Measurements from ENCODE around the gene GGTA1. TPM values are rescaled to one million over a fixed set of nuclear protein-coding genes. Genes with fewer than 3 reads are reported as not detected.

GGTA1 gene
- polyA plus RNA-seq, 1 of the 3 experiments (the other 2 are of a cell fraction) = 0.03 TPM

DNA sequence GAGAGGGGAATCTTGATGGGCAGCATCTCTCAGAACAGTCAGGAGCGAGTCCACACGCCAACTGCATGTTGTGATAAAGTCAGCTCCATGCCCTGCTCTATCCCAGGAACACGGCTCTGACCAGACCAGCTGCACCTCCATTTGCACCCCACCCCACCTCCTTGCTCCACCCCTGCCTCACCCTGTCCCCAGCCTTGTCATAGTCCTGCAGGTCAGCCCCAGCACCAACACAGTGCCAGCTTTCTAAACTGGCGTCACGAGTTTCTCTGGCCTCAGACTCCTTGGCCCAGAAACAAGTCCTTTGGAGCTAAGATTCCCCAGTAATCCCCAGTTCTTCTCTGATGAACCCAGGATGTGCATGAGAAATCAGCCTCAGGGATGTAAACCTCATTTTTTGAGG is 23.5 kb downstream of the GGTA1 start:
- Histone ChIP-seq H4K20me1 (ENCODE audit: insufficient read depth) (no peaks in the 10 kb centered on the region), H2AFZ (ENCODE audit: low read depth) (no peak overlapping the region), H3F3A (replicated peaks; ENCODE audit: insufficient read depth) (no peaks in the 10 kb centered on the region), H3K9ac (no peak overlapping the region), H3K4me1 (ENCODE audit: control insufficient read depth in 1 of 2, insufficient read depth in 2 of 2, low read depth in 1 of 2, low read length in 1 of 2) (peaks cover 0 to 5% of the 10 kb centered on the region in 2 experiments; a peak in 1 of 4 replicates), H3K36me3 (replicated peaks in 1 of 2; ENCODE audit: control insufficient read depth in 1 of 2, insufficient read depth in 2 of 2, low read length in 1 of 2) (no peaks in the 10 kb centered on the region), H3K9me2 (no peaks in the 10 kb centered on the region), H3K79me2 (ENCODE audit: insufficient read depth) (no peaks in the 10 kb centered on the region), H3K27ac (ENCODE audit: low read depth in 2 of 2, low read length in 1 of 2) (no peak overlapping the region), H3K9me3 (no peaks in the 10 kb centered on the region), H3K27me3 (ENCODE audit: insufficient read depth) (peaks cover 6% of the 10 kb centered on the region), H3K4me2 (no peak overlapping the region), H3K4me3 (ENCODE audit: low read depth in 2 of 2, low read length in 1 of 2) (no peak overlapping the region)
- ChIA-PET POLR2A (no interaction called here), CTCF (interaction anchor here (1.0 to 1.8 kb wide), 4 partner anchors 13 to 157 kb away, joined by 3 to 5 read pairs (median 4); no protein-coding TSS in a partner anchor)
- TF ChIP-seq EP300 (IDR thresholded peaks at IDR 0.05; ENCODE audit: borderline replicate concordance in 1 of 2, low read depth in 1 of 2, low read length in 1 of 2) (no peak), RXRA (IDR thresholded peaks at IDR 0.05; ENCODE audit: borderline replicate concordance, low read depth) (no peak), MXI1 (IDR thresholded peaks at IDR 0.05; ENCODE audit: low read depth, low read length) (no peak), EZH2phosphoT487 (IDR thresholded peaks at IDR 0.05; ENCODE audit: borderline replicate concordance, low read depth) (no peak), POLR2AphosphoS5 (IDR thresholded peaks at IDR 0.05; ENCODE audit: low read depth, low read length) (no peak), PBX3 (IDR thresholded peaks at IDR 0.05) (no peak), RAD21 (IDR thresholded peaks at IDR 0.05; ENCODE audit: low read length) (no peak), NRF1 (IDR thresholded peaks at IDR 0.05; ENCODE audit: low read depth, low read length) (no peak), ZBTB33 (IDR thresholded peaks at IDR 0.05; ENCODE audit: borderline replicate concordance, low read depth) (no peak), REST (IDR thresholded peaks at IDR 0.05; ENCODE audit: low read depth, low read length) (no peak), FOXJ3 (CRISPR knock-in tag; IDR thresholded peaks at IDR 0.05) (no peak), RFX5 (IDR thresholded peaks at IDR 0.05; ENCODE audit: low read length) (no peak), RCOR1 (IDR thresholded peaks at IDR 0.05; ENCODE audit: low read length) (no peak)
- TF ChIP-seq, protein P1, sequence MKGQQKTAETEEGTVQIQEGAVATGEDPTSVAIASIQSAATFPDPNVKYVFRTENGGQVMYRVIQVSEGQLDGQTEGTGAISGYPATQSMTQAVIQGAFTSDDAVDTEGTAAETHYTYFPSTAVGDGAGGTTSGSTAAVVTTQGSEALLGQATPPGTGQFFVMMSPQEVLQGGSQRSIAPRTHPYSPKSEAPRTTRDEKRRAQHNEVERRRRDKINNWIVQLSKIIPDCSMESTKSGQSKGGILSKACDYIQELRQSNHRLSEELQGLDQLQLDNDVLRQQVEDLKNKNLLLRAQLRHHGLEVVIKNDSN (IDR thresholded peaks at IDR 0.05; ENCODE audit: borderline replicate concordance, low read depth) = no peak
- TF ChIP-seq, protein P2, sequence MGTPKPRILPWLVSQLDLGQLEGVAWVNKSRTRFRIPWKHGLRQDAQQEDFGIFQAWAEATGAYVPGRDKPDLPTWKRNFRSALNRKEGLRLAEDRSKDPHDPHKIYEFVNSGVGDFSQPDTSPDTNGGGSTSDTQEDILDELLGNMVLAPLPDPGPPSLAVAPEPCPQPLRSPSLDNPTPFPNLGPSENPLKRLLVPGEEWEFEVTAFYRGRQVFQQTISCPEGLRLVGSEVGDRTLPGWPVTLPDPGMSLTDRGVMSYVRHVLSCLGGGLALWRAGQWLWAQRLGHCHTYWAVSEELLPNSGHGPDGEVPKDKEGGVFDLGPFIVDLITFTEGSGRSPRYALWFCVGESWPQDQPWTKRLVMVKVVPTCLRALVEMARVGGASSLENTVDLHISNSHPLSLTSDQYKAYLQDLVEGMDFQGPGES (IDR thresholded peaks at IDR 0.05; ENCODE audit: low read depth, low read length) = no peak
- TF ChIP-seq, protein P3, sequence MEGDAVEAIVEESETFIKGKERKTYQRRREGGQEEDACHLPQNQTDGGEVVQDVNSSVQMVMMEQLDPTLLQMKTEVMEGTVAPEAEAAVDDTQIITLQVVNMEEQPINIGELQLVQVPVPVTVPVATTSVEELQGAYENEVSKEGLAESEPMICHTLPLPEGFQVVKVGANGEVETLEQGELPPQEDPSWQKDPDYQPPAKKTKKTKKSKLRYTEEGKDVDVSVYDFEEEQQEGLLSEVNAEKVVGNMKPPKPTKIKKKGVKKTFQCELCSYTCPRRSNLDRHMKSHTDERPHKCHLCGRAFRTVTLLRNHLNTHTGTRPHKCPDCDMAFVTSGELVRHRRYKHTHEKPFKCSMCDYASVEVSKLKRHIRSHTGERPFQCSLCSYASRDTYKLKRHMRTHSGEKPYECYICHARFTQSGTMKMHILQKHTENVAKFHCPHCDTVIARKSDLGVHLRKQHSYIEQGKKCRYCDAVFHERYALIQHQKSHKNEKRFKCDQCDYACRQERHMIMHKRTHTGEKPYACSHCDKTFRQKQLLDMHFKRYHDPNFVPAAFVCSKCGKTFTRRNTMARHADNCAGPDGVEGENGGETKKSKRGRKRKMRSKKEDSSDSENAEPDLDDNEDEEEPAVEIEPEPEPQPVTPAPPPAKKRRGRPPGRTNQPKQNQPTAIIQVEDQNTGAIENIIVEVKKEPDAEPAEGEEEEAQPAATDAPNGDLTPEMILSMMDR (IDR thresholded peaks at IDR 0.05) = no peak
- DNase-seq = no peak
- 60% methylated on average over 3 of the region's 5 CpGs for WGBS (ENCODE audit: low lambda C conversion rate)

All from SK-N-SH (cell line).